H1 (cell line): ENCODE measurements around the gene SLC15A3. TPM values are rescaled to one million over a fixed set of nuclear protein-coding genes. Genes with fewer than 3 reads are reported as not detected.

Experiments
- CTCF ChIA-PET: fragments of 300-600 bp; sonication (Branson Sonifier 250); formaldehyde crosslinking; loops from one replicate; lab custom pipeline; 2021; ENCODE audit not compliant: partially characterized antibody; lab: Charles Lee
- POLR2A ChIA-PET: fragments of 300-600 bp; sonication (Branson Sonifier 250); formaldehyde crosslinking; loops from one replicate; lab custom pipeline; 2021; ENCODE audit warnings: inconsistent platforms; ENCODE audit not compliant: partially characterized antibody; lab: Charles Lee
- DNase-seq, 2 experiments: peaks; one replicate each; pipeline versions ENCODE4 v3.0.0 to v3.0.0-alpha.2; 2010 to 2022; ENCODE audit warnings: low spot score in 2 of 2, low read depth in 1 of 2, mixed read lengths in 1 of 2
- FAIRE-seq: peaks from 2 replicates; lab custom pipeline; 2011; peaks lifted over from hg19 to GRCh38; lab: Jason Lieb, UNC
- H2AFZ ChIP-seq: 2 replicates; pipeline ENCODE4 v1.8.1; 2012; ENCODE audit warnings: low read length, inconsistent platforms
- H2AK5ac ChIP-seq: 2 replicates; pipeline ENCODE4 v1.6.1; 2013; ENCODE audit warnings: low read depth, low read length
- H2BK120ac ChIP-seq: replicated peaks from 2 replicates; pipeline ENCODE3; 2013; ENCODE audit warnings: low read depth, low read length, inconsistent platforms
- H2BK12ac ChIP-seq: 2 replicates; pipeline ENCODE4 v1.6.1; 2013; ENCODE audit warnings: low read depth, low read length
- H2BK15ac ChIP-seq: 2 replicates; pipeline ENCODE4 v1.6.1; 2013; ENCODE audit warnings: low read length
- H2BK20ac ChIP-seq: 2 replicates; pipeline ENCODE4 v1.6.1; 2013; ENCODE audit warnings: low read length
- H2BK5ac ChIP-seq: 2 replicates; pipeline ENCODE4 v1.6.1; 2013; ENCODE audit warnings: low read depth, low read length
- H3K14ac ChIP-seq: 2 replicates; pipeline ENCODE4 v1.6.1; 2013; ENCODE audit warnings: inconsistent platforms; ENCODE audit not compliant: insufficient read length
- H3K18ac ChIP-seq: 2 replicates; pipeline ENCODE4 v1.6.1; 2013; ENCODE audit warnings: low read length; ENCODE audit errors: extremely low read depth
- H3K23ac ChIP-seq: 2 replicates; pipeline ENCODE4 v1.6.1; 2013; ENCODE audit warnings: inconsistent platforms; ENCODE audit not compliant: insufficient read length
- H3K23me2 ChIP-seq: 2 replicates; pipeline ENCODE4 v1.6.1; 2013; ENCODE audit warnings: low read depth, low read length
- H3K27ac ChIP-seq: 2 replicates; pipeline ENCODE4 v1.6.1; 2011; ENCODE audit warnings: low read depth, low read length, inconsistent platforms
- H3K27me3 ChIP-seq, 4 experiments: replicated peaks in 1 of 4; 1 replicate in 1 of 4; 2 replicates in 3 of 4; pipeline versions ENCODE4 v1.6.1 to v1.8.1; 2011 to 2013; ENCODE audit warnings: low read length in 3 of 4, mild to moderate bottlenecking in 3 of 4, inconsistent platforms in 2 of 4, mixed read lengths in 2 of 4, moderate library complexity in 1 of 4; ENCODE audit not compliant: control insufficient read depth in 3 of 4, insufficient read depth in 3 of 4; ENCODE audit errors: extremely low read depth in 1 of 4
- H3K36me3 ChIP-seq, 4 experiments: 2 replicates each; pipeline versions ENCODE4 v1.6.1 to v1.8.1; 2011 to 2013; ENCODE audit warnings: mild to moderate bottlenecking in 4 of 4, low read length in 3 of 4, moderate library complexity in 2 of 4, control low read depth in 1 of 4, inconsistent platforms in 1 of 4; ENCODE audit not compliant: insufficient read depth in 4 of 4, control insufficient read depth in 2 of 4
- H3K4ac ChIP-seq: replicated peaks from 2 replicates; pipeline ENCODE3; 2013; ENCODE audit warnings: low read length, low read depth, mixed read lengths, inconsistent platforms; ENCODE audit not compliant: insufficient read length
- H3K4me1 ChIP-seq, 4 experiments: replicated peaks in 1 of 4; 1 replicate in 1 of 4; 2 replicates in 3 of 4; pipeline versions ENCODE4 v1.6.1 to v1.8.1; 2011 to 2013; ENCODE audit warnings: low read length in 3 of 4, inconsistent platforms in 2 of 4, mixed read lengths in 1 of 4; ENCODE audit not compliant: insufficient read depth in 4 of 4, control insufficient read depth in 3 of 4
- H3K4me2 ChIP-seq, 2 experiments: 2 replicates each; pipeline versions ENCODE4 v1.6.1 to v1.8.1; 2011 to 2013; ENCODE audit warnings: low read depth in 2 of 2, low read length in 2 of 2, control low read depth in 1 of 2, inconsistent platforms in 1 of 2, mild to moderate bottlenecking in 1 of 2; ENCODE audit not compliant: insufficient read depth in 1 of 2
- H3K4me3 ChIP-seq, 4 experiments: fragments of 200-600, 300-600 bp in 1 of 4; sonication (generic), shearing (Covaris generic), sonication (Bioruptor Twin) in 1 of 4; 2 replicates each; pipeline versions ENCODE4 v1.5.1 to v1.8.1; 2011 to 2016; ENCODE audit warnings: low read length in 4 of 4, low read depth in 3 of 4, control low read depth in 2 of 4, inconsistent platforms in 2 of 4, mild to moderate bottlenecking in 2 of 4, mixed read lengths in 1 of 4, moderate library complexity in 1 of 4; ENCODE audit not compliant: insufficient read depth in 2 of 4; ENCODE audit errors: extremely low read depth in 1 of 4
- H3K56ac ChIP-seq: replicated peaks from 2 replicates; pipeline ENCODE3; 2013; ENCODE audit warnings: low read depth, mild to moderate bottlenecking, mixed read lengths, low read length, inconsistent platforms; ENCODE audit not compliant: insufficient read length
- H3K79me1 ChIP-seq: 2 replicates; pipeline ENCODE4 v1.6.1; 2013; ENCODE audit warnings: low read depth, low read length, control low read depth
- H3K79me2 ChIP-seq, 2 experiments: 2 replicates each; pipeline versions ENCODE4 v1.6.1 to v1.8.1; 2012 to 2013; ENCODE audit warnings: low read length in 2 of 2, mild to moderate bottlenecking in 2 of 2, inconsistent platforms in 1 of 2; ENCODE audit not compliant: insufficient read depth in 2 of 2, control insufficient read depth in 1 of 2
- H3K9ac ChIP-seq, 4 experiments: replicated peaks in 1 of 4; 1 replicate in 1 of 4; 2 replicates in 3 of 4; pipeline versions ENCODE4 v1.6.1 to v1.8.1; 2011 to 2013; ENCODE audit warnings: low read depth in 3 of 4, low read length in 3 of 4, control low read depth in 2 of 4, mild to moderate bottlenecking in 2 of 4, moderate library complexity in 2 of 4, inconsistent platforms in 1 of 4; ENCODE audit errors: extremely low read depth in 1 of 4
- H3K9me3 ChIP-seq, 2 experiments: 2 replicates each; pipeline versions ENCODE4 v1.6.1 to v1.8.1; 2012 to 2013; ENCODE audit warnings: mild to moderate bottlenecking in 2 of 2, moderate library complexity in 2 of 2, control low read depth in 1 of 2, inconsistent platforms in 1 of 2, low read depth in 1 of 2, low read length in 1 of 2, mixed read lengths in 1 of 2; ENCODE audit not compliant: insufficient read depth in 2 of 2
- H4K20me1 ChIP-seq, 2 experiments: replicated peaks in 1 of 2; 2 replicates each; pipeline versions ENCODE3 to v1.8.1; 2011 to 2013; ENCODE audit warnings: inconsistent platforms in 2 of 2, low read length in 2 of 2, mild to moderate bottlenecking in 1 of 2; ENCODE audit not compliant: insufficient read depth in 2 of 2, control insufficient read depth in 1 of 2
- H4K5ac ChIP-seq: 2 replicates; pipeline ENCODE4 v1.6.1; 2013; ENCODE audit warnings: low read length, low read depth, mixed read lengths, inconsistent platforms; ENCODE audit not compliant: insufficient read length
- H4K8ac ChIP-seq: 2 replicates; pipeline ENCODE4 v1.8.0; 2013; ENCODE audit warnings: mild to moderate bottlenecking, moderate library complexity, low read length, inconsistent platforms; ENCODE audit not compliant: insufficient read depth; ENCODE audit errors: extremely low read depth
- H4K91ac ChIP-seq: replicated peaks from 2 replicates; pipeline ENCODE3; 2013; ENCODE audit warnings: low read length, mixed read lengths, inconsistent platforms; ENCODE audit not compliant: insufficient read length
- FOSL1 ChIP-seq: IDR thresholded peaks from 2 replicates; pipeline ENCODE4 v1.6.1; 2011; ENCODE audit warnings: mild to moderate bottlenecking, low read depth, low read length, moderate library complexity; ENCODE audit not compliant: insufficient read depth
- SAP30 ChIP-seq: fragments of 300-600 bp; sonication (generic); IDR thresholded peaks from 2 replicates; pipeline ENCODE4 v1.7.1; 2012; ENCODE audit warnings: low read length, moderate library complexity, mild to moderate bottlenecking, inconsistent platforms; ENCODE audit not compliant: insufficient read depth, insufficient replicate concordance
- WGBS, 2 experiments: shearing (Covaris generic) in 1 of 2; methylation state at CpG; one replicate each; pipeline versions ENCODE4 v1.1.6 to v1.1.7; 2013 to 2015; ENCODE audit warnings: low lambda C conversion rate in 2 of 2, mixed read lengths in 2 of 2, inconsistent platforms in 1 of 2, low coverage in 1 of 2, missing lambda C conversion rate in 1 of 2; ENCODE audit not compliant: insufficient replicate concordance in 2 of 2, insufficient coverage in 1 of 2, insufficient read length in 1 of 2; ENCODE audit errors: extremely low coverage in 1 of 2, missing lambda C conversion rate in 1 of 2; 5-methylcytosine and 5-hydroxymethylcytosine counted together
- polyA plus RNA-seq, 7 experiments: library from polyadenylated mRNA; depleted of rRNA in 3 of 7; stranded (reverse) in 5 of 7; unstranded in 2 of 7; fragments of >200 nt in 5 of 7; fragments of 200-250 nt in 2 of 7; gene quantifications; 1 replicate in 5 of 7; 2 replicates in 1 of 7; 4 replicates in 1 of 7; pipeline versions ENCODE4 v1.2.1 to v1.2.3, GENCODE V29; 2011 to 2013; ENCODE audit warnings: missing spikeins in 2 of 7, mixed read lengths in 2 of 7
- total RNA-seq: library from RNA; stranded (reverse); fragmentation: NEBNext Ultra II Directional; extraction: Animal tissue kit (Norgen Biotek cat#: 25700); gene quantifications from 2 replicates; pipeline ENCODE4 v1.2.1, GENCODE V29; 2021

SLC15A3 gene
- total and polyA plus RNA-seq, 2 of the 8 experiments (the other 6 are each of a cell fraction or from before 2014, with no cell fraction given), result 25.8 to 31.0 TPM

- CTCF ChIA-PET, result interaction anchor here (1.1 to 1.9 kb wide), 3 partner anchors 26 to 96 kb away, joined by 3 to 9 read pairs (median 5); no protein-coding TSS in a partner anchor
- POLR2A ChIA-PET, result interaction anchor here (1.2 to 5.7 kb wide), 3 partner anchors 9 to 13 kb away, joined by 3 to 26 read pairs (median 4); partner anchors contain the start of gene TMEM109
- no peak overlapping the region for H2BK120ac ChIP-seq
- peaks cover 5 to 15% (median 5%) of the 10 kb centered on the region in 4 experiments; a peak in 6 of 7 replicates for H3K4me1 ChIP-seq
- no peaks in the 10 kb centered on the region for H3K79me2 ChIP-seq
- no peak overlapping the region for H2BK20ac ChIP-seq
- no peak overlapping the region for H3K14ac ChIP-seq
- H2BK15ac ChIP-seq, result no peak overlapping the region
- no peak overlapping the region for H3K4me2 ChIP-seq
- 86% methylated on average over 16 of the region's 16 CpGs; no CpG with 5 or more reads in 1 of the 2 experiments for WGBS, 2 experiments
- H2BK12ac ChIP-seq, result no peak overlapping the region
- no peak overlapping the region for H2AK5ac ChIP-seq
- no peak overlapping the region for H3K27ac ChIP-seq
- no peak overlapping the region for H3K18ac ChIP-seq
- peaks cover 9 to 12% of the 10 kb centered on the region in 2 experiments for H4K20me1 ChIP-seq
- DNase-seq (no peak), FAIRE-seq (no peak)
- H3K36me3 ChIP-seq, result peaks cover 10 to 45% (median 24%) of the 10 kb centered on the region in 4 experiments; a peak in 7 of 8 replicates
- H3K4me3 ChIP-seq, result no peak overlapping the region
- no peaks in the 10 kb centered on the region for H3K9me3 ChIP-seq
- no peak overlapping the region for H4K8ac ChIP-seq
- no peak overlapping the region for H2AFZ ChIP-seq
- no peak overlapping the region for H3K9ac ChIP-seq
- no peak overlapping the region for H3K56ac ChIP-seq
- no peak overlapping the region for H4K5ac ChIP-seq
- peaks cover 11% of the 10 kb centered on the region for H3K79me1 ChIP-seq
- no peak overlapping the region for H2BK5ac ChIP-seq
- H4K91ac ChIP-seq, result no peak overlapping the region
- no peak overlapping the region for H3K4ac ChIP-seq
- no peak overlapping the region for H3K23ac ChIP-seq
- peaks cover 0 to 3% (median 0%) of the 10 kb centered on the region in 4 experiments; a peak in 1 of 7 replicates for H3K27me3 ChIP-seq
- H3K23me2 ChIP-seq, result peaks cover 11% of the 10 kb centered on the region; the same call in 1 of the 2 replicates
- TF ChIP-seq FOSL1 (no peak), SAP30 (no peak)
Observed at GRCh38 chr11:60927600-60927999, 24.4 kb downstream of the SLC15A3 start.
